OCI-LY7 (cell line): ENCODE measurements around the gene COL8A1. TPM values are rescaled to one million over a fixed set of nuclear protein-coding genes. Genes with fewer than 3 reads are reported as not detected.

Experiments
- BruUV-seq: library from RNA; stranded (reverse); fragments of 400-500 nt; replicated peaks from 2 replicates; lab custom pipeline; 2021; lab: Mats Ljungman, UMichigan
- CTCF ChIA-PET: fragments of 300-600 bp; sonication (Branson Sonifier 250); formaldehyde crosslinking; loops from one replicate; lab custom pipeline; 2022; ENCODE audit warnings: antibody characterized with exemption; ENCODE audit not compliant: unreplicated experiment; lab: Charles Lee
- POLR2A ChIA-PET: fragments of 300-600 bp; sonication (Branson Sonifier 250); formaldehyde crosslinking; loops from one replicate; lab custom pipeline; 2022; ENCODE audit warnings: antibody characterized with exemption; lab: Charles Lee
- DNase-seq: peaks from one replicate; pipeline ENCODE4 v3.0.0-alpha.2; 2015; ENCODE audit warnings: low spot score
- H2AFZ ChIP-seq: fragments of 200-600 bp; sonication (generic), shearing (Covaris generic); 2 replicates; pipeline ENCODE4 v1.6.1; 2014; ENCODE audit warnings: mild to moderate bottlenecking, antibody characterized with exemption, low read length, moderate library complexity
- H3K27ac ChIP-seq: fragments of 200-600 bp; sonication (generic); 2 replicates; pipeline ENCODE4 v1.5.1; 2014; ENCODE audit warnings: mixed run types, low read depth, mild to moderate bottlenecking, moderate library complexity, low read length, inconsistent platforms; ENCODE audit not compliant: poor library complexity, severe bottlenecking
- H3K36me3 ChIP-seq: fragments of 200-600 bp; sonication (generic); 2 replicates; pipeline ENCODE4 v1.6.1; 2014; ENCODE audit warnings: mild to moderate bottlenecking, antibody characterized with exemption, low read length, moderate library complexity, mixed read lengths; ENCODE audit not compliant: insufficient read depth
- H3K4me1 ChIP-seq: fragments of 200-600 bp; sonication (generic); 2 replicates; pipeline ENCODE4 v1.5.1; 2014; ENCODE audit warnings: mild to moderate bottlenecking, low read length; ENCODE audit not compliant: insufficient read depth, poor library complexity, severe bottlenecking
- H3K4me2 ChIP-seq: fragments of 200-600 bp; sonication (generic); 2 replicates; pipeline ENCODE4 v1.6.1; 2014; ENCODE audit warnings: mild to moderate bottlenecking, low read length
- H3K4me3 ChIP-seq: fragments of 200-600 bp; sonication (generic); 2 replicates; pipeline ENCODE4 v1.5.1; 2014; ENCODE audit warnings: mild to moderate bottlenecking, low read depth, low read length; ENCODE audit not compliant: poor library complexity, severe bottlenecking
- H3K79me2 ChIP-seq: fragments of 200-600 bp; sonication (generic); 2 replicates; pipeline ENCODE4 v1.6.1; 2016; ENCODE audit warnings: low read depth, mild to moderate bottlenecking, low read length, moderate library complexity, mixed read lengths; ENCODE audit not compliant: insufficient read depth
- H3K9me2 ChIP-seq: fragments of 200-600 bp; sonication (generic); 2 replicates; pipeline ENCODE4 v1.6.1; 2016; ENCODE audit warnings: mild to moderate bottlenecking, low read length, mixed read lengths; ENCODE audit not compliant: insufficient read depth
- H3K9me3 ChIP-seq: fragments of 200-600 bp; sonication (generic); 2 replicates; pipeline ENCODE4 v1.6.1; 2014; ENCODE audit warnings: mild to moderate bottlenecking, mixed run types, low read length, mixed read lengths
- H4K20me1 ChIP-seq: fragments of 200-600 bp; sonication (generic); 2 replicates; pipeline ENCODE4 v1.6.1; 2014; ENCODE audit warnings: mild to moderate bottlenecking, antibody characterized with exemption, low read length, moderate library complexity, mixed read lengths; ENCODE audit not compliant: insufficient read depth
- EZH2phosphoT487 ChIP-seq: fragments of 200-600 bp; sonication (generic); IDR thresholded peaks from 2 replicates; pipeline ENCODE4 v1.6.1; 2018; ENCODE audit warnings: low read depth, borderline replicate concordance, mild to moderate bottlenecking, mixed run types, antibody characterized with exemption, low read length, moderate library complexity, mixed read lengths
- intact Hi-C: fragments of 100-400 bp; cut with micrococcal nuclease; formaldehyde crosslinking; loops from one replicate; pipeline ENCODE4 v1.10.0; 2022; ENCODE audit not compliant: unreplicated experiment
- total RNA-seq, 2 experiments: library from RNA; depleted of rRNA in 1 of 2; stranded (reverse); fragments of >200 nt in 1 of 2; shearing (Covaris generic) in 1 of 2; gene quantifications; 2 replicates each; pipeline ENCODE4 v1.2.3, GENCODE V29; 2014 to 2022
- TF ChIP-seq, protein P1 (sequence below): fragments of 200-600 bp; sonication (generic); conservative IDR thresholded peaks from 2 replicates; pipeline ENCODE4 v1.5.1; 2014; ENCODE audit warnings: mild to moderate bottlenecking, antibody characterized with exemption, low read length, moderate library complexity, mixed read lengths

COL8A1 gene
- total RNA-seq, 2 experiments from 2014 or later: 0.10 TPM; not detected in 1

DNA sequence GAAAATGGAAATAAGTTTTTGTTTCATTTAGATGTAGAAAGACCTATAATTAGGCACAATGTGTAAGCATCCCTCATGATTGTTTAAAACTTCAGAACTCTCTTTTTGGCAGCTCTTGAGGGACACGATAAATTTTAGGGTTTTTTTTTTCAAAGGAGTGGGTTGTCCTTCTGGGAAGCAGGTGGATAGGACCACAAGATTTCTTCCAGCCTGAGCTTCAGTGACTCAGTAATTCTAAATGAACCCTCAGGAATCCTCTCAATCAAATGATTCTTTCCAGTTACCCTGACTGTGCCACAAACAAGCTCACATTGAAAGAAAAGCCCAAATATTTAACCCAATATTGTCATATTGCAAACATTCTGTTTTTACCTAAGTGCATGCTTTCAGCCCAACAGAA, 45.1 kb downstream of the COL8A1 start:
- POLR2A ChIA-PET: interaction anchor here (0.6 to 1.1 kb wide), 2 partner anchors 11 to 76 kb away, joined by 3 read pairs; no protein-coding TSS in a partner anchor
- Histone ChIP-seq H3K4me3 (no peak overlapping the region), H3K9me3 (no peaks in the 10 kb centered on the region), H2AFZ (no peak overlapping the region), H3K4me2 (no peak overlapping the region), H3K79me2 (no peaks in the 10 kb centered on the region), H4K20me1 (no peaks in the 10 kb centered on the region), H3K27ac (no peak overlapping the region), H3K9me2 (0 out of 2 replicates have a peak, but pooled peaks cover 3% of the 10 kb centered on the region), H3K36me3 (no peaks in the 10 kb centered on the region), H3K4me1 (no peaks in the 10 kb centered on the region)
- intact Hi-C loops: loop anchor here (10.0 kb wide), 1 partner anchor 869 kb away; no protein-coding TSS in a partner anchor
- CTCF ChIA-PET: no interaction called here
- no TSS peak for BruUV-seq
- no peak for TF ChIP-seq EZH2phosphoT487
- TF ChIP-seq, protein P1, sequence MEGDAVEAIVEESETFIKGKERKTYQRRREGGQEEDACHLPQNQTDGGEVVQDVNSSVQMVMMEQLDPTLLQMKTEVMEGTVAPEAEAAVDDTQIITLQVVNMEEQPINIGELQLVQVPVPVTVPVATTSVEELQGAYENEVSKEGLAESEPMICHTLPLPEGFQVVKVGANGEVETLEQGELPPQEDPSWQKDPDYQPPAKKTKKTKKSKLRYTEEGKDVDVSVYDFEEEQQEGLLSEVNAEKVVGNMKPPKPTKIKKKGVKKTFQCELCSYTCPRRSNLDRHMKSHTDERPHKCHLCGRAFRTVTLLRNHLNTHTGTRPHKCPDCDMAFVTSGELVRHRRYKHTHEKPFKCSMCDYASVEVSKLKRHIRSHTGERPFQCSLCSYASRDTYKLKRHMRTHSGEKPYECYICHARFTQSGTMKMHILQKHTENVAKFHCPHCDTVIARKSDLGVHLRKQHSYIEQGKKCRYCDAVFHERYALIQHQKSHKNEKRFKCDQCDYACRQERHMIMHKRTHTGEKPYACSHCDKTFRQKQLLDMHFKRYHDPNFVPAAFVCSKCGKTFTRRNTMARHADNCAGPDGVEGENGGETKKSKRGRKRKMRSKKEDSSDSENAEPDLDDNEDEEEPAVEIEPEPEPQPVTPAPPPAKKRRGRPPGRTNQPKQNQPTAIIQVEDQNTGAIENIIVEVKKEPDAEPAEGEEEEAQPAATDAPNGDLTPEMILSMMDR: no peak
- DNase-seq: no peak

DNA sequence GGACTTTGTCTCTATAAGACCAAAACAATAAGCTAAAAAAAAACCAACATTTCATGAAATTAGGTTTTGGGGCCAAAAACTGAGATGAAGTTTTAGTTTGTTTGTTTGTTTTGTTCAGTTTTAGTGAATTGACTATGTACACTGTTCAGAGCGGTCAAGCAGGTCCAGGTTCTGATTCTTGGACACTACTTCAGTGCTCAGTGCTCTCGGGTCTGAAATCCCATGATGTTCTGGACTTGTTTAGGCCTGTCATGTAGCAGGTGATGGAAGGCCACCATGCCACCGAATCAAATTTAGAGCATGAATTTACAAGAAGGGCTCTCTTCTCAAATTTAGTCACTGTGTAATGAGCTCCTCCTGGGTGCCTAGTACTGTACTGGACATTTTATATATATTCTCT, 45.5 kb downstream of the COL8A1 start:
- no peak overlapping the region for H3K4me2 ChIP-seq
- H2AFZ ChIP-seq: no peak overlapping the region
- CTCF ChIA-PET: no interaction called here
- TF ChIP-seq, protein P1: no peak
- no peak for TF ChIP-seq EZH2phosphoT487
- no peaks in the 10 kb centered on the region for H3K4me1 ChIP-seq
- no TSS peak for BruUV-seq
- H3K9me2 ChIP-seq: 0 out of 2 replicates have a peak, but pooled peaks cover 3% of the 10 kb centered on the region
- POLR2A ChIA-PET: interaction anchor here (0.6 to 1.1 kb wide), 2 partner anchors 11 to 75 kb away, joined by 3 read pairs; no protein-coding TSS in a partner anchor
- H3K36me3 ChIP-seq: no peaks in the 10 kb centered on the region
- intact Hi-C loops: loop anchor here (10.0 kb wide), 1 partner anchor 869 kb away; no protein-coding TSS in a partner anchor
- no peak overlapping the region for H3K4me3 ChIP-seq
- no peaks in the 10 kb centered on the region for H4K20me1 ChIP-seq
- DNase-seq: no peak
- H3K79me2 ChIP-seq: no peaks in the 10 kb centered on the region
- H3K27ac ChIP-seq: no peak overlapping the region
- no peaks in the 10 kb centered on the region for H3K9me3 ChIP-seq

DNA sequence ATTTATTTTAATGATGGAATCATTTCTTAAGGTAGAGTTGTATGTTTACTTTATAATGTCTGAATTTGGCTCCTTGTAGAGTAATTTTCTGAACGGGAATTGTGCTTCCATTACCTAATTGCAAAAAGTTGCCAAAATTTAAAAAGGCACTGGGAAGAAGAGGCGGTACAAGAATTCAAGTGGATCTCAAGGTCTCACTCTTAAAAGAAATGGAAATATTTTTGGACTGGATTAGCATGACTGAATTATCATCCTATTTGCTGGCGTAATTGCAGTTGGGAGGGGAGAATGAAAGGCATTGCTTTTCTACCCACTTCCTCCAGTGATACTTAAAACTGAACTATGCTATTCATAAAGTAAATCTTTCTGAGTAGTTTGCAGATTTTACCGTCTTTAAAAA, 46.2 kb downstream of the COL8A1 start:
- intact Hi-C loops: loop anchor here (10.0 kb wide), 1 partner anchor 870 kb away; no protein-coding TSS in a partner anchor
- no peaks in the 10 kb centered on the region for H3K9me2 ChIP-seq
- BruUV-seq: no TSS peak
- no peaks in the 10 kb centered on the region for H3K36me3 ChIP-seq
- no peak overlapping the region for H2AFZ ChIP-seq
- H3K4me3 ChIP-seq: no peak overlapping the region
- POLR2A ChIA-PET: interaction anchor here (0.6 kb wide), 1 partner anchor 473 kb away, joined by 3 read pairs; no protein-coding TSS in a partner anchor
- H3K9me3 ChIP-seq: no peaks in the 10 kb centered on the region
- no peak overlapping the region for H3K4me2 ChIP-seq
- no peaks in the 10 kb centered on the region for H4K20me1 ChIP-seq
- CTCF ChIA-PET: no interaction called here
- no peaks in the 10 kb centered on the region for H3K4me1 ChIP-seq
- no peaks in the 10 kb centered on the region for H3K79me2 ChIP-seq
- no peak for TF ChIP-seq EZH2phosphoT487
- TF ChIP-seq, protein P1: no peak
- DNase-seq: no peak
- H3K27ac ChIP-seq: no peak overlapping the region
